NCI-H345 treated with DMSO at 0.1 percent for 48 hours (cell line): ENCODE measurements around the gene PER2.

Experiments
- DNase-seq: peaks from one replicate; lab custom pipeline; 2025; ENCODE audit not compliant: unreplicated experiment; lab: John Stamatoyannopoulos, UW

Gene PER2

GRCh38 chr2:238231251-238231793 is 57.1 kb downstream of the PER2 start:
- DNase-seq: no peak

- no peak for DNase-seq
Observed at GRCh38 chr2:238230699-238231098, 57.7 kb downstream of the PER2 start.

- DNase-seq: no peak
Observed at GRCh38 chr2:238228700-238229099, 59.7 kb downstream of the PER2 start.

GRCh38 chr2:238227587-238228032 is 60.8 kb downstream of the PER2 start:
- DNase-seq: no peak

- DNase-seq: no peak
Observed at GRCh38 chr2:238226698-238227586, 61.5 kb downstream of the PER2 start.

- no peak for DNase-seq
Observed at GRCh38 chr2:238225911-238226697, 62.3 kb downstream of the PER2 start.

GRCh38 chr2:238225121-238225520 is 63.3 kb downstream of the PER2 start:
- no peak for DNase-seq

GRCh38 chr2:238224356-238225035 is 63.9 kb downstream of the PER2 start:
- DNase-seq: no peak

- DNase-seq: no peak
Observed at GRCh38 chr2:238220892-238221521, 67.4 kb downstream of the PER2 start.

GRCh38 chr2:238220274-238220891 is 68.0 kb downstream of the PER2 start:
- no peak for DNase-seq

- DNase-seq: no peak
Observed at GRCh38 chr2:238216651-238217184, 71.7 kb downstream of the PER2 start.

GRCh38 chr2:238207006-238207405 is 81.4 kb downstream of the PER2 start:
- no peak for DNase-seq

- DNase-seq: no peak
Observed at GRCh38 chr2:238203973-238204683, 84.3 kb downstream of the PER2 start.

GRCh38 chr2:238203094-238203972 is 85.1 kb downstream of the PER2 start, which contains the start of gene ILKAP:
TSS of gene ILKAP (minus strand) at chr2:238203695. CDS start at chr2:238203553, 142 bp downstream.
- DNase-seq: peak; percentile 67

- DNase-seq: no peak
Observed at GRCh38 chr2:238202326-238203093, 85.9 kb downstream of the PER2 start.
